Stimulated activated CD4-positive, alpha-beta T cell treated with anti-CD3 and anti-CD28 coated beads, Interleukin-4, amount 100 ng/mL, for 24 hours (primary cell): ENCODE data around the gene BEST2.

Source experiments
- DNase-seq: peaks from one replicate; pipeline ENCODE4 v3.0.0-alpha.2; 2020

Gene BEST2

DNA sequence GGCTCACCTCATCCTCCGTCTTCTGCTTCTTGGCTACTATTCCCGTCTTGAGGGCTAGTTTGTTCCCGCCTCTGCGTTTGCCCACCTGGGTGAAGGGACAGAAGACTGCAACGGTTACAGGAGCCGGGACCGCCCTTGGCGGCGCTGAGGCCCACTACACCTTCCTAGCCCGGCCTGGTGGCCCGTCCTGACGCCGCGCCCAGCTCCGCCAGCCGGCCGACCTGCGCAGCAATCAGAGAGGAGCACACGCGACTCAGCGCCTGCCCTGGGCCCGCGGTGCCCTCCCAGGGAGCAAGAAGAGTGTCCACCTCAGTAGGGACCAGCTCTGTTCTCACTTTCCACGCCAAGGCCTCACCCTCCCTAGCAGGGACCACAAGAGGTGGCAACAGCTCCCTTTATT lies 20.3 kb upstream of the BEST2 start:
- DNase-seq = no peak

DNA sequence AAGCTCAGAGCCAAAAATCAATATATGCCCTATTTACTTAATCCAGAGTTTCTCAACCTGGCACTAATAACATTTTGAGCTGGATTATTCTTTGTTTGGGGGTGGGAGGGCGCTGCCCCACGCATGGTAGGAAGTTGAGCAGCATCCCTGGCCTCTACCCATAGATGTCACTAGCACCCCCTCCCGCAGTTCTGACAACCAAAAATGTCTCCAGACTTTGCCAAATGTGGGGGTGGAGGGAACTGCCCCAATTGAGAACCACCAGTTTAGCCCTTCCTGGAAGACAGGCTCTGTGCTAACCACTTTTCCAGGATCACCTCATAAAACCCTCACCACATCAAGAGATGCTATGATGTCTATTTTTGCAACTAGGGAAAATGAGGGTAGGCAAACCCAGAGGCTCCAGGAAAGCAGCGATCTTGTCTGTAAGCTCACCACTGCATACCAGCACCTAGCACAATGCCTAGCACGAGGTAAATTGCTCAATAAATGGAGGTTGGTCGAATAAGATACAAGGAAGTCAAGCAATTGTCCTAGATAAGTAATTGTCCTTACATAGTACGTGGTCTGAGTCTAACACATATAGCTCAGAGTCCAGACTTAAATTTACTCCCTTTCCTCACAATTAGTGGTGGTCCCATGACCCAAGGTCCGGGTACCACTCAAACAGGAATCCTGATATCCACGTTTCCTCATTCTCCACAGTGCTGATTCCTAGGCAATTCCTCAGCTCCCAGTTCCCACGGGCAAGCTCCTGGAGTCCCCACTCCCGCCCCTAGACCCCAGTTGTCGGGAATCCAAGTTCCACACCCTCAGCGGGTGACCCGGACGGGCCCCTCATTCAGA lies 18.0 kb upstream of the BEST2 start:
- peak; percentile 51 for DNase-seq

DNA sequence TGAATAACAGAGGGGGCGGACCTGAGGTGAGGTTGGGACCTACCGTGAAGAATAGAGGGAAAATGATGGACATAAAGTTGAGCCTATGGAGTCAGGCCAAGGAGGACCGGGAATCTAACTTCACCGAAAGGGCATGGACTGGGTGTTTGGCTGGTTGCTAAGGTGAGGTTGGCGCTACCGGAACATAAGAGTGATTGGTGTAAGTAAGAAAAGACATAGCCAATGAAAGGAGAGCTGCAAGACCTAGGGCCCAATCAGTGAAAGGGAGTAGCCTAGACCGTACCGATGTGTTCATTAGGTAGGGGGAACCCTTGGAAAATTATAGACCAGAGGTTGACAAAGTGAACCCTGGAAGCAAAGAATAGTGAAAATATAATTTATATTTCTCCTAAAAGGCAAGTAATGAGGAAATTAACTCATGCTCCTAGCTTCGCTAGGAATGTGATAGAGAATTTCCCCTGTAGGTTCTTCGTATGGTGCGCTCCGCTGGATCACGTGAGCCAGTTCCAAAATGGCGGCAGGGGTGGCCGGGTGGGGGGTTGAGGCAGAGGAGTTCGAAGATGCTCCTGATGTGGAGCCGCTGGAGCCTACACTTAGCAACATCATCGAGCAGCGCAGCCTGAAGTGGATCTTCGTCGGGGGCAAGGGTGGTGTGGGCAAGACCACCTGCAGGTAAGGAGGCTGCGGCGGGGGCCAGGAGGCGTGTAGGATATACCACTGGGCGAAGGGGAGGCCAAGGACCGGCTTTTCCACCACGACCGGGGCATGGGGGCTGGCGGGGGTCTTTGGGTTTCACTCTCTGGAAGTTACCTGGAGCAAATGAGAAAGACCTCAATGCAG lies 14.4 kb upstream of the BEST2 start, which contains the start of gene GET3:
Gene GET3, plus strand, starts transcription at position 503 of the 840 bp plus-strand sequence. Its CDS starts 9 bp downstream, at position 512.
- peak; percentile 84 for DNase-seq

DNA sequence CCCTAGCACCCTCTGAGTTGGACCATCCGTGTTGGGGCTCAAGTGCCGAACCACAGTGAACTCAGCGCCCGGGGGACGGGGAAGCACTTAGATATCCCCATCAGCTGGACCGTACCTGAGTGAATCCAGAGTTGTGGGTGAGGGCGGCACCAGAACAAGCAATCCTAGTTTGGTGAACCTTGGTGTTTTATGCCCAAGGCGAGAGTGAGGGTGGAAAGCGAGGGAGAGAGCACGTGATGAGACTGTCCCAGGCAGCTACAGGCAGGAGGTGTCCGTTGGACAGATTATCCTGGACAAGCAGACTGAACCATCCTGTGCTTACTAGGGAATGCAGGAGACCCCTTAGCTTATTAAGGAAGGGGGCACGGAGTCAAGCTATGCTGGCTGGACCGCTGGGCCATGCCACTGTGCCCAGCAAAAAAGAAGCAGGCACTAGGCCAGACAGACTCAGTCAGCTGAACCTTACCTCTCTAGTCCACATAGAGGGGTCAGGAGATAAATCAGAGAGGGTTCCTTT lies 13.7 kb upstream of the BEST2 start:
- DNase-seq = no peak

DNA sequence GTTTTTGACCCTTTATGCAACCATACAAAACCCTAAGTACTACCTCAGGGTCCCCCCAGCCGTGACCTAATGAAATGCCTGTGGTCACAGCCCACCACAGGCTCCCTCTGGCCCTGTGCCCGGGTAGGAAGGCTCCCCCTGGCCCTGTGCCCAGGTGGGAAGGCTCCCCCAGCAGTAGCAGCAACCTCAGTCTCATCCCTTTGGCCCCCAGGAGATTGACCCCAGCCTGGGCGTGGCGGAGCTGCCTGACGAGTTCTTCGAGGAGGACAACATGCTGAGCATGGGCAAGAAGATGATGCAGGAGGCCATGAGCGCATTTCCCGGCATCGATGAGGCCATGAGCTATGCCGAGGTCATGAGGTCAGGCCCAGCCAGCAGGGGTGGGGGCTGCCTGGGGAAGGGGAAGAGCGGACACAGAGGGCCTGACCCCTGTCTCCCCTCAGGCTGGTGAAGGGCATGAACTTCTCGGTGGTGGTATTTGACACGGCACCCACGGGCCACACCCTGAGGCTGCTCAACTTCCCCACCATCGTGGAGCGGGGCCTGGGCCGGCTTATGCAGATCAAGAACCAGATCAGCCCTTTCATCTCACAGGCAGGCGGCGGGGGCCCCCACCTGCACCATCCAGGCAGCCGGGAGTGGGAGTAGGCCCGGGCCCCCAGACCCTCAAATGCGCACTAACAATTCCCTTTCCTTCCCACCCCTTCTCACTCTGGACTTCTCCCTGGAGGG lies 6.3 kb upstream of the BEST2 start:
- DNase-seq = no peak

DNA sequence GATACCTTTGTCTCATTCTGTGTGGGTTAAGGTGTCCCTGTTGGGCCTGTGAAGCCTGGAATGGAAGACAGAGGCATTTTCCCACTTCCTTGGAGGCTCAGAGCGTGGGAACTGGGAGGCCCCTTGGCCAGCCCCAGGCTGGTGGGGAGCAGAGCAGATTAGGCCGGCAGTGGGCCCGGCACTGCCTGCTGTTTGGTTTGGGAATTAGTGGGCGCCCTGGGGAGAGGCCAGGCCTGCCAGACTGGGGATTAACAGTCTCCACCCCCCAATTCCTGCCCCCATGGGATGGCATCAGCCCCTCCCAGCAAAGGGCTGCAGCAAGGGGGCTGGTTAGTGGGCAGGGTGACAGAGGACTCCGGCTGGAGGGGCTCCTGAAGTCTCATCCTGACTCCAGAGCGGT lies 3.1 kb upstream of the BEST2 start:
- DNase-seq = no peak

DNA sequence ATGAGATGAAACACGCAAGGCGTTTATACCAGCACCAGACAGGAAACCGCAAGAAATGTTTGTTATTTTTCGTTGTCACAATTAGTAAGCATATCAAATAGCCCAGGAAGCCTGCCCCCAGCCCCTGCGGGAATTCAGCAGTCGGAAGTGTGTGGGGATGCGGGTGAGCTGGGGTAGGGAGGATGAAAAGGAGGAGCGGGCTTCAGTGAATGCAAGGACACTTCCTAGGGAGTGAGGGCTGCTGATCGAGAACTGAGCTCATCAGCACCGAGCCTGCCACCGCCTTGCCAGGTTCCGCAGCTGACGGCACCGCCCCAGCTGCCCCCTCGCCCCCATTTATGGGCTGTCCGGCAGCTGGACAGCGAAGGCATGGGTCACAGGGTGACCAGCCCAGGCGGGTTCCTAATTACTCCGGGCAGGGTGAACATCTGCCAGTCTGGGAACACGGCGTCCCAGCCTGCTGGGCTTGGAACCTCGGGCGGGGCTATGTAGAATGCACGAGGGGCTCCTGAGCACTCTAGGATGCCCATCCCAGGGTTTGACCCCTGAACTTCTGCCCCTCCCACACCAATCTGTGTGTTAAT lies 1.6 kb upstream of the BEST2 start:
- DNase-seq = no peak

DNA sequence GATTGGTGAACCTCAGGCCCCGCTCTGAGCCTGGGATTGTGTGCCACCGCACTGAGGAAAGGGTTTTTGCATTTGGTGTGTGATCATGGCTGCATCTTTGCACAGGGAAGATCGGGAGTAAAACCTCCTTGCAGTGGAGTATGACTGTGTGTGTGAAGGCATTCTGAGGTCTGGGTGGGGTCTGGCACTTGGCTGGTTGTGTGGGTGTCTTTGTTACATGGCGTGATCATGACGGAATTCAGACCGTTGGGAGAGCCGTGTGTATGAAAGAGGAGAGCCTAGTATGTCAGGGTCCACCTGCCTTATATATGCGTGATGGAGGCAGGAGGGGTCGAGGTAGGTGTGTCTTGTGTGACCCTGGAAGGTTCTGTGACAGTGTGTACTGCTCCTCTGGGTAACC lies 740 bp upstream of the BEST2 start:
- no peak for DNase-seq

DNA sequence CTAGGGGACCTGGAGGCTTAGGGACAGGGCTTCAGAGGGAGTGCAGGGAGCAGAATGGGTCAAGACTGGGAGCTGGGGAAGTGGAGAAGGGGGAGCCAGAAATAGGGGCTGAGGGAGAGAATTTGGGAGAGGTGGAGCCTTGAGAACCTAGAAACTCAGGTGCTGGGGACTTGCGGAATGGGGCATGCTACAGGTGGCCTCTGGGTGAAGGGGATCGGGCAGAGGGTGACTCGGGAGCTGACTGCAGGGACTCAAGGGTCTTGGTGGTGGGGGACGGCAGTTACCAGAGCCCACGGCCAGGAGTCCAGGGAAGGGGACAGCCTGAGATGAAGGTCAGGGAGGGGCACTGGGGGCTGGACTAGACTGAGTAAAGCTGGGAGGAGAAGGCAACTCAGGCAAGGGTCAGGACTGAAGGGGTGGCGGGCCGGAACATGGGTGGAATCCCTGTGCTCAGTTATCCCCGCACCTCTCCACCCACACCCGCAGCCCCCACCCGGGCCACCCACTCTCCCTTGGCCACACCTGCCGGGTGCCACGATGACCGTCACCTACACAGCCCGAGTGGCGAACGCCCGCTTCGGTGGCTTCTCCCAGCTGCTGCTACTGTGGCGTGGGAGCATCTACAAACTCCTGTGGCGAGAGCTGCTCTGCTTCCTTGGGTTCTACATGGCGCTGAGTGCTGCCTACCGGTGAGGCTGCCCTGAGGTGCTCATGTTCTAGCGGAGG lies 628 bp downstream of the BEST2 start:
- DNase-seq = no peak

DNA sequence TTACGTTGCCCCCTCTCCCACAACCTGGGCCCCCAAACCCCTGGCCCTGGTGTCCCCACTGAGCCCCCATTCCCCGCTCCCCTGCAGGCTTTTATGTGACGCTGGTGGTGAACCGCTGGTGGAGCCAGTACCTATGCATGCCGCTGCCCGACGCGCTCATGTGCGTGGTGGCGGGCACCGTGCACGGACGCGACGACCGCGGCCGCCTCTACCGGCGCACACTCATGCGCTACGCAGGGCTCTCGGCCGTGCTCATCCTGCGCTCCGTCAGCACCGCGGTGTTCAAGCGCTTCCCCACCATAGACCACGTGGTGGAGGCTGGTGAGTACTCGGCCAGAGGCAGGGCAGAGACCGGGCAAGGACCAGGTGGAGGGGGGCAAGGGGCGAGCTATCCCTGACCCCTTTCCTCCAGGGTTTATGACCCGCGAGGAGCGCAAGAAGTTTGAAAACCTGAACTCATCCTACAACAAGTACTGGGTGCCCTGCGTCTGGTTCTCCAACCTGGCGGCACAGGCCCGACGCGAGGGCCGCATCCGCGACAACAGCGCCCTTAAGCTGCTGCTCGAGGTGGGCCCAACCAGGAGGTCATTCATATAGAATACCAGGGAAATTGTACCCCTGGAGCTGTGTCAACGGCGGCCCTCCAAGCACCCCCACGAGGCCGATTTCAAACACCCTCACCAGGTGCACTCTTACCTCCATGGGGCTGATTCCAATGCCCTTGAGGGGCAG lies 3.0 kb downstream of the BEST2 start:
- no peak for DNase-seq

DNA sequence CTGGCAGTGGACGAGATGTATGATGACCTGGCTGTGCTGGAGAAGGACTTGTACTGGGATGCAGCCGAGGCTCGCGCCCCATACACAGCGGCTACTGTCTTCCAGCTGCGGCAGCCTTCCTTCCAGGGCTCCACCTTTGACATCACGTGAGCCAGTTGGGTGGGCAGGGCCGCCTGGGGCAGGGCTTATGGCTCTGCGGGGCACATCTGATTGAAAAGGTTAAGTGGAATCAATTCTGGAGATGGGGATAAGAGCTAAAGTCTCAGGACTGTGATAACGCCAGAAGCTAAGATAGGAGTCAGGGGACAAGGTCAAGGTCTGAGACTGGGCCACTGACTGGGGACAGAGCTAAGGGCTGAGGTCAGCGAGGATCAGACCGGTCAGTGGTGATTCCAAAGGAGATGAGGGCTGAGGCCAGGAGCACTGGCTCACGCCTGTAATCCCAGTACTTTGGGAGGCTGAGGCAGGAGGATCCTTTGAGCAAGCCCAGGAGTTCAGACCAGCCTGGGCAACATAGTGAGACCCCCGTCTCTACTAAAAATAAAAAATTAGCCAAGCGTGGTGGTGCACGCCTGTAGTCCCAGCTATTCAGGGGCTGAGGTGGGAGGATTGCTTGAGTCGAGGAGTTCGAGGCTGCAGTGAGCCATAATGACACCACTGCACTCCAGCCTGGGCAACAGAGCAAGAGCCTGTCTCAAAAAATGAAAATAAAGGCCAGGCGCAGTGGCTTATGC lies 4.7 kb downstream of the BEST2 start:
- no peak for DNase-seq

DNA sequence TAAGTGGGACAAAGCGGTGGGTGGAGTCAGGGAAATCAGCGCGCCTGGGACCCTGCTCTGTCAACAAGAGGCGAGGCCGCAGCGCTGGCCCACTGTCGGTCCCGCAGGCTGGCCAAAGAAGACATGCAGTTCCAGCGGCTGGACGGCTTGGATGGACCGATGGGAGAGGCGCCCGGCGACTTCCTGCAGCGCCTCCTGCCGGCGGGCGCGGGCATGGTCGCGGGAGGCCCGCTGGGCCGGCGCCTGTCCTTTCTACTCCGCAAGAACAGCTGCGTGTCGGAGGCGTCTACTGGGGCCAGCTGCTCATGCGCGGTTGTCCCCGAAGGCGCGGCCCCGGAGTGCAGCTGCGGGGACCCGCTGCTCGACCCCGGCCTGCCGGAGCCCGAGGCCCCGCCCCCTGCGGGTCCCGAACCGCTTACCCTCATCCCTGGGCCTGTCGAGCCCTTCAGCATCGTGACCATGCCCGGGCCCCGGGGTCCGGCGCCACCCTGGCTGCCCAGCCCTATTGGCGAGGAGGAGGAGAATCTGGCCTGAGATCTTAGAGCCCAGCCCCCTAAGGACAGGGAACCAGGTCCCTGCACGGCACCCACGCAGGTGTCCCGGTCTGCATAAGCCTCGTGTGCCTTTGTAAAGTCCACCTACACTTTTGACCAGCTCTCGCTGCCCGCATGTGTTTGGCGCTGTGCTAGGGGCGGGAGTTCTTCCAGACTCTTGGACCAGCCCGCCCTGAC lies 6.1 kb downstream of the BEST2 start:
- DNase-seq = peak; percentile 65

DNA sequence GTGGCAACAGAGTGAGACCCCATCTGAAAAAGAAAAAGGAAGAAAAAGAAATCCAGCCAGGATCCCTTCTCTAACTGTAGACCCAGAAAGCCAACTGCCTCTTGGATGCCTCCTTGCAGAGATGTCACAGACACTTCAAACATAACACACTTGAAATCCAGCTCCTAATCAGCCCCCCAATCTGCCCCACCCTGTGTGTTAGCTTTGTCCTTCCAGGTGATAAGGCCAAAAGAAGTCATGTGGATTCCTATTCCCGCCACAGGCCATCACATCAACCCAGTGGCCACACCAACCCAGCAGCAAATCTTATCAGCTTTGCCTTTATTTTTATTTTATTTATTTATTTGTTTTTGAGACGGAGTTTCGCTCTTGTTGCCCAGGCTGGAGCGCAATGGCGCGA lies 8.1 kb downstream of the BEST2 start:
- no peak for DNase-seq

DNA sequence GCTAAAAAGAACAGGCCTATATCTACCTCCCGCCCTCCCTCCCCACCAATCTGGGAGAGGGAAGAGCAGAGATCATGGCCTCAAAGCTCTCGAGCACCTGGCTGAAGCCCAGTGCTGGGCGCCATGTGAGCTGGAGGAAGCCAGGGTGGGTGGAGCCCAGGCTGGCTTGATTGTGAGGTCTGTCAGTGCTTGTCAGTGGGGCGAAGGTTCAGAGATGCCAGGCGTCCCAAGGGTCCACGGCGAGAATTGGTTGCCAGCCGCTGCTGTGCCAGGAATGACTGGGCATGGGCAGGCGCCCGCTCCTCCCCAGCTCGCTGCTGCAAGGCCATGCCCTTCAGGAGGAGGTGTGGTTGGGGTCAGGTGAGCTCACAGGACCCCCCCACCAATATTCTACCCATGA lies 11.5 kb downstream of the BEST2 start:
- DNase-seq = no peak

DNA sequence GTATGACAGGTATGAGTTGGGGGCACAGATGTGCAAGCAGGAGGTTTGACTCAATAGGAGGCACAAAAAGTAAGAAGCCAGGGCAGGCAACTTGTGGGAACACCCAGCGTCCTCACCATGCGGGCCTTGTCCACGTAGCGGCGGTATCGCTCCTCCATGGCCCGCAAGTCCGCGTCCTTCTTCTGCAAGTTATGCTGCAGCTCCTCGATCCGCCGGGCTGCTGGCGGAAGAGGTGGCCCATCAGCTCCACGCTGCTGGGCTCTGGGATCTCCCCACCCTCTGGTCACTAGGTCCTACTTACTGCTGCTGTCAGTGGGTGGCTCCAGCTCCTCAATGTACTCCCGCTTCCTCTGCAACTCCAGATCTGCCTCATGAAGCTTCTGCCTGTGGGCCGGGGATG lies 13.1 kb downstream of the BEST2 start:
- no peak for DNase-seq

DNA sequence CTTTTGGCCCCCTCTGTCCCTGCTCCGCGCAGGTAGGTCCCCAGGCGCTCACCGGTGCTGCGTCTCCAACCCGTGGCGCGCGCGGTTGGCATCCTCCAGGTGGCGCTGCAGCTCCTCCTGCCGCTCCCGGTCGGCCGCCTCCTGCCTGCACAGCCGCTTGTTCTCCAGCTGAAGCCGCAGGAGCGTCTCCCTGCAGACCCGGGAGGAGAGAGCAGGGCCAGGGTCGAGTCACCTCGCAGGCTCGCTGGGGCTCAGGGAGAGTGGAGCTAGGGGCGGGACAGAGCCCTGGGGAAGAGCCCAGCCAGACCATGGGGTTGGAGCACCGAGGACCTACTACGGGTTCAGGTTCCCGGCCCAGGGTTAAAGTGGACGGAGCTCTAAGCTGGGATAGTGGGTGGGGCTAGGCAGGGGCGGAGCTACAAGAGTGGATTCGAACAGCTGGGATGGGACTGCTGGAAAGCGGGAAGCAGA lies 14.5 kb downstream of the BEST2 start:
- DNase-seq = no peak

DNA sequence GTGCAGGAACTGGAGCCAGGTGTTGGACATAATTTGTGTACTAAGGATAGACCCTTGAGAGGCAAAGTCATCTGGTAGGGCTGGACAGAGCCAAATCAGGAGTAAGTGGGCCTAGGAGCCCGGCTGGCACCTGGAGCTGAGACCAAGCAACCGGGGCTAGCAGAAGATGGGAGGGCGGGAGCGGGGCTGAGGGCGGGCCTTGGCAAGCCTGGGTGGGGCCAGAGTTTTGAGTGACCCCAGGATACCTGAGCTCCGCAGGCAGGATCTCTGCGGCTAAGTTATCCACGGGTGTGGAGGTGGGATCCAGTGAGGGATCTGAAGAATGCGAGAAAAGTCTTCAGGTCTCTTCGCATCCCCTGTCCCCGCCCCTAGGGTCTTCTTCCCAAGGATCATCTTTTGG lies 15.6 kb downstream of the BEST2 start:
- no peak for DNase-seq

DNA sequence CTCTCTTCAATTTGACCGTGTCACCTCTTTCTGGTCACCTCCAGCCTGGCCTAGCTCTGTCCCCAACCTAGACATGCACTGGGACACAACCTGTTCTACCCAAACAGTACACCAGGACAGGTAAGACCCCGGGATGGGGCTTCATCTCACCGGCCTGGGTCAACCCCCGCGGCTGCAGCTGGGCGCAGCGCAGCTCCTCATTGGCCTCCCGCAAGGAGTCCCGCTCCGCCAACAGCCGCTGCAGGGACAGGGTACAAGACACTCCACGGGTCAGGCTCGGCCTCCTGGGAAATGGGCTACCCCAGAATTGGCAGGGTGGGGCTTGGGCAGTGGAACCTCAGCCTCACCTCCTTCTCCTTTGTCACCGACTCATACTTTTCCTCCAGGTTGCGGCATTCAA lies 16.1 kb downstream of the BEST2 start:
- no peak for DNase-seq

DNA sequence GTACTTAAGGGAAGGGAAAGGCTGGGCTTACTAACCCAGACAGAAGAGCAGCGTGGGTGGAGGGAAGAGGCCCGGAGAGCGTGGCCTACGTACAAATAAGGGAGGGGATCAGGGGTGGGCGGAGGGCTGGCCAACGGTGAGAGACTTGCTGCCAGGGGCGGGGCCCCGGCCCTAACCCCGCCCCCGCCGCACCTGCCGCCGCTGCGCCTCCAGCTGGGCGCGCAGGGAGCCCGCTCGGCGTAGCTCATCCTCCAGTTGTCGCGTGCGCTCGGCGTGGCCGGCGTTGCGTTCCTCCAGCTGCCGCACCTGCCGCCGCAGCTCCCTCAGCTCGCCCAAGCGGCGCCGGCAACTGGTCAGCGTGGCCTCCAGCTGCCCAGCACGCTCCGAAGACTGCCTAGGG lies 18.1 kb downstream of the BEST2 start:
- peak; percentile 68 for DNase-seq

DNA sequence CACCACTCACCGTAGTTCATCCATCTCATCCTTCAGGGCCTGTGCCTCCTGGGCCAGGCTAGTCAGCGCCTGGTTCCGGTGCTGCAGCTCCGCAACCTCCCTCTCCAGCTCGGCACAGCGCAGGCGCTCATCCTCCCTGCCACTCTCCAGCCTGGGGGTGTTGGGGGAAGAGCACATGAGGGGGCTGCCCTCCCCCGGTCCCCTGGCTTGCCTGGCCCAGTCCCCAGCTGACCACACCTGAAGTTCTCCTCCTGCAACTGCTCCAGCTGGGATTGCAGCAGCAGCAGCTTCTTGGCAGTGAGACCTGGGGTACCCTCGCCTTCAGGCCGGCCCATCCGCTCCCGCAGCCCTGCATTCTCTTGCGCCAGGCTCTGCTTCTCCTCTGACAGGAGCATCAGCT lies 19.3 kb downstream of the BEST2 start:
- no peak for DNase-seq
